ENCODE data around the gene SLC39A8.
A peak's percentile ranks its signal among the peaks of the same experiment; 100 is the strongest.
"Not testable (repeated sequence)": the region's sequence is repeated elsewhere in the genome, so short reads cannot be mapped to it uniquely, and the experiment has no call there.

The SLC39A8 gene

GRCh38 chr4:102299354-102300107 is 45.8 kb downstream of the SLC39A8 start:
- DNase-seq, result peak; percentile 67

- no peak for DNase-seq
Measured at GRCh38 chr4:102298716-102299115, 46.6 kb downstream of the SLC39A8 start.

GRCh38 chr4:102295153-102295862 is 50.0 kb downstream of the SLC39A8 start:
- no peak for DNase-seq

GRCh38 chr4:102288497-102288896 is 56.8 kb downstream of the SLC39A8 start:
- DNase-seq, result no peak

- peak; percentile 1 for DNase-seq
Measured at GRCh38 chr4:102285831-102286230, 59.5 kb downstream of the SLC39A8 start.

- DNase-seq, result no peak
Measured at GRCh38 chr4:102281171-102281839, 64.0 kb downstream of the SLC39A8 start.

GRCh38 chr4:102273317-102273716 is 72.0 kb downstream of the SLC39A8 start:
- not testable (repeated sequence) for DNase-seq

GRCh38 chr4:102272318-102272717 is 73.0 kb downstream of the SLC39A8 start:
- DNase-seq, result no peak

- DNase-seq, result no peak
Measured at GRCh38 chr4:102268355-102268754, 76.9 kb downstream of the SLC39A8 start.

GRCh38 chr4:102263024-102263787 is 82.1 kb downstream of the SLC39A8 start:
- peak; percentile 48 for DNase-seq

GRCh38 chr4:102259702-102260101 is 85.6 kb downstream of the SLC39A8 start:
- no peak for DNase-seq

GRCh38 chr4:102259081-102259480 is 86.2 kb downstream of the SLC39A8 start:
- DNase-seq, result no peak

GRCh38 chr4:102256321-102256720 is 89.0 kb downstream of the SLC39A8 start:
- no peak for DNase-seq

GRCh38 chr4:102253860-102254259 is 91.4 kb downstream of the SLC39A8 start:
- DNase-seq, result no peak

GRCh38 chr4:102252171-102252570 is 93.1 kb downstream of the SLC39A8 start:
- DNase-seq, result no peak

- DNase-seq, result no peak
Measured at GRCh38 chr4:102250341-102250740, 94.9 kb downstream of the SLC39A8 start.

- DNase-seq, result peak; percentile 22
Measured at GRCh38 chr4:102247041-102247440, 98.2 kb downstream of the SLC39A8 start.

GRCh38 chr4:102246416-102246815 is 98.9 kb downstream of the SLC39A8 start:
- DNase-seq, result no peak

- DNase-seq, result no peak
Measured at GRCh38 chr4:102244878-102245535, 100.3 kb downstream of the SLC39A8 start.

GRCh38 chr4:102243296-102243695 is 102.0 kb downstream of the SLC39A8 start:
- not testable (repeated sequence) for DNase-seq

- no peak for DNase-seq
Measured at GRCh38 chr4:102234243-102234838, 110.9 kb downstream of the SLC39A8 start.

GRCh38 chr4:102230194-102230593 is 115.1 kb downstream of the SLC39A8 start:
- DNase-seq, result no peak

All from fibroblast of skin of scalp (primary cell).